ENCODE results near the gene SNX25. TPM values are rescaled to one million over a fixed set of nuclear protein-coding genes. Genes with fewer than 3 reads are reported as not detected.
"Not testable (repeated sequence)": the region's sequence is repeated elsewhere in the genome, so short reads cannot be mapped to it uniquely, and the experiment has no call there.

Gene SNX25
- total RNA-seq, 1 donor from 2014 or later, result 53.1 TPM

GRCh38 chr4:185201977-185202962 lies 7.1 kb upstream of the SNX25 start:
- TF ChIP-seq CTCF (IDR thresholded peaks at IDR 0.05), result no peak
- peak overlapping the region; percentile 93 for H3K4me3 Mint-ChIP-seq
- intact Hi-C loops (cut with micrococcal nuclease), result loop anchor here (5.0 to 10.0 kb wide), 3 partner anchors 347 to 1760 kb away; partner anchors contain the start of genes ACSL1 and CDKN2AIP
- peaks cover 47% of the 10 kb centered on the region for H3K4me1 Mint-ChIP-seq
- peaks cover 12% of the 10 kb centered on the region for H3K36me3 Mint-ChIP-seq (ENCODE audit: low read depth)
- ATAC-seq (ENCODE audit: low read depth) (no peak), DNase-seq (no peak)
- CTCF ChIA-PET, result interaction anchor here (1.5 to 2.4 kb wide), 2 partner anchors 19 kb away, joined by 3 to 8 read pairs; no protein-coding TSS in a partner anchor
- peak overlapping the region; percentile 97 for H3K27ac Mint-ChIP-seq
- POLR2A ChIA-PET, result interaction anchor here (0.6 to 1.0 kb wide), 3 partner anchors 11 to 547 kb away, joined by 3 to 4 read pairs (median 4); no protein-coding TSS in a partner anchor
- H3K27me3 Mint-ChIP-seq, result no peaks in the 10 kb centered on the region
- H3K9me3 Mint-ChIP-seq, result no peaks in the 10 kb centered on the region

- peak overlapping the region; percentile 93 for H3K4me3 Mint-ChIP-seq
- ATAC-seq (ENCODE audit: low read depth) (peak; percentile 4), DNase-seq (no peak)
- intact Hi-C loops (cut with micrococcal nuclease), result loop anchor here (1.0 to 10.0 kb wide), 6 partner anchors 11 to 1761 kb away; partner anchors contain the start of genes ACSL1, CDKN2AIP and SLC25A4
- H3K27ac Mint-ChIP-seq, result peak overlapping the region; percentile 97
- no peaks in the 10 kb centered on the region for H3K27me3 Mint-ChIP-seq
- H3K4me1 Mint-ChIP-seq, result peaks cover 47% of the 10 kb centered on the region
- peaks cover 12% of the 10 kb centered on the region for H3K36me3 Mint-ChIP-seq (ENCODE audit: low read depth)
- no peak for TF ChIP-seq CTCF (IDR thresholded peaks at IDR 0.05)
- ChIA-PET POLR2A (interaction anchor here (1.0 kb wide), 1 partner anchor 10 kb away, joined by 4 read pairs; no protein-coding TSS in a partner anchor), CTCF (interaction anchor here (1.5 kb wide), 1 partner anchor 19 kb away, joined by 3 read pairs; no protein-coding TSS in a partner anchor)
- H3K9me3 Mint-ChIP-seq, result no peaks in the 10 kb centered on the region
Measured at GRCh38 chr4:185202984-185203485, 6.4 kb upstream of the SNX25 start.

GRCh38 chr4:185203486-185204237 lies 5.7 kb upstream of the SNX25 start, which contains the start of gene CFAP97:
Gene CFAP97, minus strand, starts transcription at chr4:185204000. Its CDS starts 12,804 bp downstream, at chr4:185191196.
- Mint-ChIP-seq H3K9me3 (no peaks in the 10 kb centered on the region), H3K27ac (peak within 1 kb of the TSS; percentile 97), H3K4me1 (peaks cover 47% of the 10 kb centered on the region), H3K27me3 (no peaks in the 10 kb centered on the region), H3K4me3 (peak within 1 kb of the TSS; percentile 93), H3K36me3 (ENCODE audit: low read depth) (peaks cover 12% of the 10 kb centered on the region)
- intact Hi-C loops (cut with micrococcal nuclease), result loop anchor here (1.0 to 10.0 kb wide), 10 partner anchors 11 to 1761 kb away; partner anchors contain the start of genes ACSL1, ANKRD37, CCDC110 and CDKN2AIP
- DNase-seq, result peak; percentile 82
- ChIA-PET CTCF (interaction anchor here (1.5 kb wide), 1 partner anchor 20 kb away, joined by 3 read pairs; no protein-coding TSS in a partner anchor), POLR2A (interaction anchor here (0.7 to 1.2 kb wide), 3 partner anchors 9 to 193 kb away, joined by 4 to 5 read pairs (median 4); partner anchors contain the start of genes ANKRD37 and LRP2BP)
- TF ChIP-seq CTCF (IDR thresholded peaks at IDR 0.05), result no peak
- peak; percentile 81 for ATAC-seq (ENCODE audit: low read depth)

- TF ChIP-seq CTCF (IDR thresholded peaks at IDR 0.05), result no peak
- no peaks in the 10 kb centered on the region for H3K9me3 Mint-ChIP-seq
- CTCF ChIA-PET, result no interaction called here
- ATAC-seq (ENCODE audit: low read depth) (no peak), DNase-seq (no peak)
- H3K4me1 Mint-ChIP-seq, result peaks cover 52% of the 10 kb centered on the region
- POLR2A ChIA-PET, result interaction anchor here (0.6 to 1.2 kb wide), 4 partner anchors 37 to 192 kb away, joined by 4 to 6 read pairs (median 4); partner anchors contain the start of genes ANKRD37, LRP2BP and SLC25A4
- H3K27ac Mint-ChIP-seq, result peak overlapping the region; percentile 75
- H3K27me3 Mint-ChIP-seq, result no peaks in the 10 kb centered on the region
- H3K36me3 Mint-ChIP-seq (ENCODE audit: low read depth), result peaks cover 12% of the 10 kb centered on the region
- H3K4me3 Mint-ChIP-seq, result peak overlapping the region; percentile 93
- intact Hi-C loops (cut with micrococcal nuclease), result loop anchor here (1.0 to 10.0 kb wide), 7 partner anchors 192 to 1762 kb away; partner anchors contain the start of genes ACSL1, ANKRD37, CCDC110 and CDKN2AIP
Measured at GRCh38 chr4:185204238-185204910, 5.0 kb upstream of the SNX25 start.

- CTCF ChIA-PET, H3K27me3 Mint-ChIP-seq: not testable (repeated sequence)
- peaks cover 51% of the 10 kb centered on the region for H3K4me1 Mint-ChIP-seq
Measured at GRCh38 chr4:185205073-185205472, 4.3 kb upstream of the SNX25 start.

More at GRCh38 chr4:185205073-185205472, 4.3 kb upstream of the SNX25 start:
- intact Hi-C loops (cut with micrococcal nuclease), result loop anchor here (2.0 to 10.0 kb wide), 4 partner anchors 350 to 1700 kb away; partner anchors contain the start of genes ACSL1 and ING2
- not testable (repeated sequence) for ATAC-seq (ENCODE audit: low read depth); H3K36me3 Mint-ChIP-seq (ENCODE audit: low read depth); H3K9me3 Mint-ChIP-seq; DNase-seq
- POLR2A ChIA-PET, result interaction anchor here (0.6 to 1.2 kb wide), 3 partner anchors 36 to 191 kb away, joined by 4 to 6 read pairs (median 5); partner anchors contain the start of genes ANKRD37 and SLC25A4
- Mint-ChIP-seq H3K27ac (peak overlapping the region; percentile 75), H3K4me3 (peak overlapping the region; percentile 93)

All from activated B cell treated with CpG ODN at 0.5 μM for 24 hours (primary cell).